Lower leg skin (tissue), 3 donors: Measurements from ENCODE around the gene WEE1.
"Not testable (repeated sequence)": the region's sequence is repeated elsewhere in the genome, so short reads cannot be mapped to it uniquely, and the experiment has no call there.

ENCODE experiments used
- POLR2A ChIP-seq, 2 donors: fragments of 450-650 bp; IDR thresholded peaks; one replicate each; pipeline ENCODE4 v1.6.1; 2016 to 2017; ENCODE audit warnings: antibody characterized with exemption in 2 of 2, mild to moderate bottlenecking in 1 of 2, moderate library complexity in 1 of 2
- TF ChIP-seq, protein P1 (sequence below), 3 donors: fragments of 450-650 bp; IDR thresholded peaks; one replicate each; pipeline ENCODE4 v1.5.1; 2016; ENCODE audit warnings: antibody characterized with exemption in 3 of 3, mild to moderate bottlenecking in 3 of 3, moderate library complexity in 2 of 3

DNA sequence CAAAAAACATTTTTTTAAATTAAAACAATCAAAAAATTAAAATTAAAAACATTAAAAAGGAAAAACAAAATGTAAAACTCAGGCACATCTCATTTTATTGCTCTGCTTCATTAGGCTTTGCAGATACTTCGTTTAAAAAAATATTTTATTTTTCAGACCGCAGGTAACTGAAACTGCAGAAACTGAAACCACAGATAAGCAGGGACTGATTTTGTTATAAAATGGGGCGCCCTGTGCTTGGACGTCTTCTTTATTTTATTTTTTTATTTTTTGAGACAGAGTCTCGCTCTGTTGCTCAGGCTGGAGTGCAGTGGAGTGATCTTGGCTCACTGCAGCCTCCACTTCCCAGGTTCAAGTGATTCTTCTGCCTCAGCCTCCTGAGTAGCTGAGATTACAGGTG is 24.3 kb upstream of the WEE1 start:
- TF ChIP-seq, protein P1, sequence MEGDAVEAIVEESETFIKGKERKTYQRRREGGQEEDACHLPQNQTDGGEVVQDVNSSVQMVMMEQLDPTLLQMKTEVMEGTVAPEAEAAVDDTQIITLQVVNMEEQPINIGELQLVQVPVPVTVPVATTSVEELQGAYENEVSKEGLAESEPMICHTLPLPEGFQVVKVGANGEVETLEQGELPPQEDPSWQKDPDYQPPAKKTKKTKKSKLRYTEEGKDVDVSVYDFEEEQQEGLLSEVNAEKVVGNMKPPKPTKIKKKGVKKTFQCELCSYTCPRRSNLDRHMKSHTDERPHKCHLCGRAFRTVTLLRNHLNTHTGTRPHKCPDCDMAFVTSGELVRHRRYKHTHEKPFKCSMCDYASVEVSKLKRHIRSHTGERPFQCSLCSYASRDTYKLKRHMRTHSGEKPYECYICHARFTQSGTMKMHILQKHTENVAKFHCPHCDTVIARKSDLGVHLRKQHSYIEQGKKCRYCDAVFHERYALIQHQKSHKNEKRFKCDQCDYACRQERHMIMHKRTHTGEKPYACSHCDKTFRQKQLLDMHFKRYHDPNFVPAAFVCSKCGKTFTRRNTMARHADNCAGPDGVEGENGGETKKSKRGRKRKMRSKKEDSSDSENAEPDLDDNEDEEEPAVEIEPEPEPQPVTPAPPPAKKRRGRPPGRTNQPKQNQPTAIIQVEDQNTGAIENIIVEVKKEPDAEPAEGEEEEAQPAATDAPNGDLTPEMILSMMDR (IDR thresholded peaks at IDR 0.05) = not testable (repeated sequence)
- TF ChIP-seq POLR2A (IDR thresholded peaks at IDR 0.05) = not testable (repeated sequence)
